NCI-H1105 treated with DMSO at 0.1 percent for 48 hours (cell line): ENCODE data around the gene SLC15A5.

Experiments used
- DNase-seq: peaks from one replicate; lab custom pipeline; 2025; lab: John Stamatoyannopoulos, UW

The SLC15A5 gene

DNA sequence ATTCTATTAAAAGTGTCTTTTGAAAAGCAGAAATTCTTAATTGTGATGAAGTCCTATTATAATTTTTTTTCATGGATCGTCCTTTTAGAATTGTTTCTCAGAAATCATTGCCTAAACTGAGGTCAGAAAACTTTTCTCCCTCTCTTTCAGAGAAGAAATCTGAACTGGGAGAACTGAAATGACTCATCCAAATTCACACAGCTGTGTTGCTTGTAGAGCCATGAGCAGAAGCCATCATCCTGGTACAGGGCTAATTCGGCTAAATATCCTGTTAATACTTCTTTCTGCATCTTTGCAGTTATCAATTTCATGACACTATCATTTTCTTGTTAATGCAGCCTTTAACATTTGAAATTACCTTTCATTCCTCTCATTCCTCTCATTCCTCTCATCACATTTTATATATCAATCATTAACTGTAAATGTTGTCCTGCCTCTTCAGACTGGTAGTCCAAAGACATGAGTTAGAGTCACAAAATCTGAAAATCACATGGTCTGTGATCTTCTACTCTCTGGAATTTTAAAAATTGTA is 15.5 kb downstream of the SLC15A5 start:
- no peak for DNase-seq

DNA sequence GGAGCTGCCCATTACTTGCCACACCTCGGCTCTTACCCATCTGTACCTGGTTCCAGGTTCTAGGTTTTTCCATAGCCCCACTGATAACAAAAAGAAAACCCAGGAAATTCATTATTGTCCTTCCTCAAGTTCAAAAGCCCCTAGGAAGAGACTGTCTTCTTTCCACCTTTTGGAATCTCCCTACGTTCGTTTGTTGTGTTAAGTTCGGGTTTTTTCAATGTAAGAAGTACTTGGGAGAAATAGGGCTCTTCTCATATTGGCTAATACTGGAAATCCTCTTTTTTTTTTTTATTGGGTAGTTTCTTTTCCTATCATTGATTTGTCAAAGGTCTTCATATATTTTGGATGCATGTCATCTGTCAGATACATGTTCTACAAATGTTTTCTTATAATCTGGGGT is 17.3 kb downstream of the SLC15A5 start:
- DNase-seq: no peak

DNA sequence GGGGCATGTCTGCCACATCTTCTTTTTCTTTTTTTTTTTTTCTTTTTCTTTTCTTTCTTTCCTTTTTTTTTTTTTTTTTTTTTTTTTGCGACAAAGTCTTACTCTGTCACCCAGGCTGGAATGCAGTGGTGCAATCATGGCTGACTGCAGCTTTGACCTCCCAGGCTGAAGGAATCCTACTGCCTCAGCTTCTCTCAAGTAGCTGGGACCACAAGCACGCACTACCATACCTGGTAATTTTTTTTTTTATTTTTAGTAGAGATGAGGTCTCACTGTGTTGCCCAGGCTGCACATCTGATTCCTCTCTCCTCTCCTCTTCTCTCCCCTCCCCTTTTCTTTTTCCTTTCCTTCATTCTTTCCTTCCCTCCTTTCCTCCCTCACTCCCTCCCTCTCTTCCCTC is 18.5 kb downstream of the SLC15A5 start:
- no peak for DNase-seq

DNA sequence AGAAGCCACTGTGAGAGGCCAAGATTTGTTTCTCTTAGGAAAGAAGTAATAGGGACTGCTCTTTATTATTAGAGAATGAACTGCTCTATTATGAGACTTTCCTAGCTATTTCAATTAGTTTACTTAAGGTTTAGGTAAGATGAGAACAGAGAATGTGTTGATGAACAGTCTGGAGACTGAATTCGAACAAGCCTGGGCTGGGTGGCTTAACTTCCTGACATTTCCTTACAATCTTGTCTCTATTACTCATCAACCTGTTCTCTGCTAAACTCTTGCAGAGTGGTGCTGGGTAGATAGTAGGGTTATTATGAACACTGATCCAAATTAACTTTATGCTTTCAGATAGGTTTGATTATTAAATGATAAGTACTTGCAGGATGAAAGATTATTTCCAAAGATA is 31.2 kb downstream of the SLC15A5 start:
- DNase-seq: no peak

DNA sequence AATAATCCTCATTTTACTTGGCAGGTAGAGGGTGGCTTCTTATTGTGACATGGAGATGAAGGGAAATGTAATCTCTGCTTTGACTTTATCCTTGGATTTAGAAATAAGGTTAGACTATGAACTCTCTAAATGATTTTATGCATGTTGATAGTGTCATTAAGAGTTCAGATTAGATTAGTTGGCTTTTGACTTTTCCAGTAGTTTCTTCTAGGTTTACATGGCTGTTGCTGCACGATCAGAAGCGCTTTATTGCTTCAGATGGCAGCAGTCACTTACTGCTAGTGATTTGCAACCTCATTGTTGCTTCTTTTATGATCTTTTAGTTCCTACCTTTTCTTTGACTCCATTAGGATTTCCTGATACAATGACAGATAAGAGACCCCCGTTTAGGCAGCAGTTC is 32.3 kb downstream of the SLC15A5 start:
- no peak for DNase-seq

DNA sequence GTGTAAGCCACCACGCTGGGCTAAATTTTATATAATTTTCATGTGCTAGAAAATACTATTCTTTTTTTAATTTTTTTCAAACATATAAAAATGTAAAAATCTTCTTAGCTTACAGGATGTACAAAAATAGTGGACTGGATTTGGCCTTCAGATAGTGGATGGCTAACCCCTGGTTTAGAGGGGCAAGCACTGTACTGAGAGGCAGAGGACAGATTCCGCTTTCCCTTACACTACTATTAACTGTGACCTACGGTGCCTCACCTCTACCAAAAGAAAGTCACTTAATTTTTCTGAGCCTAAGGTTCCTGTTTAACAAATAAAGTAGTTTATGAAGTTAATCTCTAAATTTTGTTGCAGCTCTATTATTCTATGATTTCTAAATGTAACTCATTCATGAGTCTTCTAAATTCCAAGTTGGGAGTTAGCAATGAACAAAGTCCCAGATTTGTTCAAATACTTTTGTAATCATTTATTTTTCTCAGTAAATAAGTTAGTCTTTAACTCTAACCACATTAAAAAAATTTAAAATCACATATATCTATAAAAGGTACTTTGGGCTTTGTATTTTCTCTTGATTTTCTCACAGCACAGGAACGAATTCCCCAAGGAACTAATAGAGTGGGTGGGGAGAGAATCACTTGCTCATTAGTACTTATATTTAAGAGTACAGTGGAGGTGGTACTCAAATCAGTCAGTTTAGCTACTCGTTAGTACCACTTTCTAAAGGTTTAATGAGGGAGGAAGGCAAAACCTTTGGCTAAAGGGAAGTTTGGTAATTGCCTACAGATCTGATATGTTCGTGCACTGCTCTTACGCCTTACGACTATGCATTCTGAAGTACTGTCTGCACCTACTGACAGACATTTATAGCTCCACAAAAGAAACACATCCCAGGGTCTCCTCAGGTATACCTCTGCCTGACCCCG is 33.7 kb downstream of the SLC15A5 start:
- no peak for DNase-seq

DNA sequence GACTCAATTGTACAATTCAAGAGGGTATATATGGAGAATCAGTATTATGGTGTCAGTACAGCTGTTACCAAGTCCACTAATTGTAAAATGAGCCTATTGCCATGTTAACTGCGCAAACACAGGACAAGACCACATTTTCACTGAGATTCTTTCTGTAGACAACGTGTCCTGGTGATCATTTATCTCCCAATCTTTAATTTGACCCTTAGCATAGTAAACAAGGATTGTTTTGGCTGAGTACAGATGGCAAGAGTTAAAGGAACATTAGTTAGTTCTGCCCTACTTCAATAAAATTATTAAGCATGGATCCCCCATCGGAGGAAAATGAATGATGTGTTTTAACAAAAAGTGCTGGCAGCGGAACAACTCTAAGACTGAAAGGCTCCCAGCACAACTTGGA is 36.1 kb downstream of the SLC15A5 start:
- no peak for DNase-seq

DNA sequence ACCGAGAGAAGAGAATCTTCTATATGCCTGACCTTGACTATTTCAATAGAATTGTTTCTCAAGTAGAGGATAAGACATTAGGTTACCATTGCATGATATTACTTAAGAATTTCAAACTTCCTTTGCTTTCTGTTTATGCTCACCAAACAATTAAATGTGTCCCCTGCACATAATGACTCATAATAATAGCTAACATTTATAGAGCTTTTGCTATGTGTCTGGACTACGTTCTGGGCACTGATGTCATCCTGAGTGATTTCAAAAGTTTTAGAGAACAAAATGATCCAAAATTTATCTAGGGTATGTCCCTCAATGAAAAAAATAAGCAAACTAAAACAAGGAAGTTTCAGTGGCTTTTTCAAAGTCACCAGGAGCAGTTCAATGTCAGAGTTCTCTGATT is 38.8 kb downstream of the SLC15A5 start:
- DNase-seq: no peak

DNA sequence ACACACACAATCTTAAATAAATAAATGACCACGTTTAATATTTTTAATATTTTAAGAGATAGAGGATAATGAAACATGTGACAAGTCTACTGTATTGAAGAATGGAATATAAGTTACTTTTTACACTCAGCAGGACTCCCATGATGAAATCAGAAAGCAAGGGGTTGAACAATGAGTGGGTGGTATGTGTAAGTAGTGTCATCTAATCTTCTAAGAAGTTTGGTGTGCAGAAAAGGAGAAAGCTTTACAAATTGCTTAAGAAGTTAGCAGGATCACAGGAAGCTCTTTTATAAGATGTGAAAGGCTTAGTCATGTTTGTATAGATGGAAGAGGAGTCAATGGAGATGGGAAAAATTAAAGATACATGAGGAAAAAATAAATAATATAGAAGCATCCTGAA is 47.8 kb downstream of the SLC15A5 start:
- no peak for DNase-seq

DNA sequence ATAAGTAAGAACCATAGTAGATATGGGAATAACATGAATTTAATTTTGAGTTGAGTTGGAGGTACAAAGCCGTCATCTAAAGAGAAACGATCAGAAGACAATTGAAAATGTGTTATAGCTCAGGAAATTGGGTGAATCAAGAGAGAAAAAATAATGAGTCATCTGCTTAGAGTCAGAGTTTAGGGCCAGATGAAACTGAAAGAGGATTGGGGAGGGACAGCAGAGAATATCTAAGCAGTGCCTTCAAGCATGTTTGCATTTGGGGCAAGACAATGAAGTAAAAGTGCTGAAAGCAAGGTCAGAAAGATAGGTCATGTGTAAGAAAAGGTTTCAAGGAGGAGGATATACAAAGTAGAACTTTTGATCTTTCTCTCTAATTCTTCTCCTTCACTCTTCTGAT is 49.4 kb downstream of the SLC15A5 start:
- no peak for DNase-seq

DNA sequence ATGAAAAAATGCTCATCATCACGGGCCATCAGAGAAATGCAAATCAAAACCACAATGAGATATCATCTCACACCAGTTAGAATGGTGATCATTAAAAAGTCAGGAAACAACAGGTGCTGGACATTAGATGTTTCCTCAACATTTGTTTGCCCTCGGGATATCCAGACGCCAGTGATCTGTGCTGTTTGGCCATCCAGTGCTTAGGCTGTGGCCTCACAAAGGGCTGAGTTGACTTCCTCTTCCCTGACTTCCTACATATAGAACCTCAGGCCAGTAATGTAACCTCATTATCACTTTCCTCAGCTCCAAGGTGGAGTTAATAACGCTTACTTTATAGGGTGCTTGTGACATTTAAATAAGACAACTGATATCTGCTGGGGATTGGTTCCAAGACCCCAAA is 51.8 kb downstream of the SLC15A5 start:
- no peak for DNase-seq

DNA sequence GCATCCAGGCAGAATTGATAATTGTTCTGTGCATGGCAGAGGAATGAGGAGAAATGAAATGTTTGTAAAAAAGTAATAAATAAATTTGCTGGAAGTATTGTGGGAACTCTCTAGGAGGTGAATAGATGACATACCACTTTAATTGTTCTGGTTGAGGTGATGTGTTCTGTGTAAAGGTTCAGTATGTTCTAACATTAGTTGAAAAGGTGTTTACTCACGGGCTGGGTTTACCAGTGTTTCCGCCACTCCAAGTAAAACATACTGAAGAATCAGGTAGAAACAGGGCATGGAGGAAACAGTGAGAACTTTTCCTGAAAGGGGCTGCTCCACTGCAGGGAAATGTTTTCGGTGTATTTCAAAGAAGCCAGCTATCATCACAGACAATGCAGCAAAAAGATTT is 53.3 kb downstream of the SLC15A5 start:
- DNase-seq: no peak

DNA sequence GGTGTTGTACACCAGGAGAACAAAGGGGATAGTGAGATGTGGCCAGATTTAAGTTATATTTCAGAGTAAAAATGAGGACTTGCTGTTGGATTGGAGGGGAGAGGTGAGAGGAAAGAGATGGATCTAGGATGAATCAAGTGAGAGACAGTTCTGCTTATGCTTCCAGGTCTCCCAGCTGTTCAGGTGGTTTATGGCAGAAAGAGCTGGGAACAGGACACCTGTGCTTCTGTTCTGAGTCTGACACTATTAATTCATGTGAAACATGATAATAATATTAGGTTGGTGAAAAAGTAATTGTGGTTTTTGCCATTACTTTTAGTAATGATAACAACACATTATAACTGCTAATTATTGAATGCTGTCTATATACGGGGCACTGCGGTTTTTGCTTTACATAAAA is 55.7 kb downstream of the SLC15A5 start:
- DNase-seq: no peak

DNA sequence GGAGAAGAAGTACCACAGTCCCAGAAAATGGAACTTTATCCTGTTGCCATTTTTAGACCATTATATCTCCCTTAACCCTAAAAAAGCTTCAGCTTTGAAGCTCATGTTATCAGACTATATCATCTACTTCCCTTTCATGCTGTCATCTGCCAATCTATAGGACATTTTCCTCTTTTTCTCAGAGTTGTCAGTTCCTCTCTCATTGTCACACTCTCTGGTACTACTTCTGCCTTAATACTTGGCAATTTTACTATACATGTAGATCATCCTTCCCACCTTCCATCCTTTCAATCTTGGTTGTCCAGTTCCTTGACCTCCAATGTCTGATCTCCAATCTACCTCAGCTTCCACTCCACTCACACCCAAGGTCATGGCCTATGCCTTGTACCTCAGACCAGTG is 57.4 kb downstream of the SLC15A5 start:
- DNase-seq: no peak

DNA sequence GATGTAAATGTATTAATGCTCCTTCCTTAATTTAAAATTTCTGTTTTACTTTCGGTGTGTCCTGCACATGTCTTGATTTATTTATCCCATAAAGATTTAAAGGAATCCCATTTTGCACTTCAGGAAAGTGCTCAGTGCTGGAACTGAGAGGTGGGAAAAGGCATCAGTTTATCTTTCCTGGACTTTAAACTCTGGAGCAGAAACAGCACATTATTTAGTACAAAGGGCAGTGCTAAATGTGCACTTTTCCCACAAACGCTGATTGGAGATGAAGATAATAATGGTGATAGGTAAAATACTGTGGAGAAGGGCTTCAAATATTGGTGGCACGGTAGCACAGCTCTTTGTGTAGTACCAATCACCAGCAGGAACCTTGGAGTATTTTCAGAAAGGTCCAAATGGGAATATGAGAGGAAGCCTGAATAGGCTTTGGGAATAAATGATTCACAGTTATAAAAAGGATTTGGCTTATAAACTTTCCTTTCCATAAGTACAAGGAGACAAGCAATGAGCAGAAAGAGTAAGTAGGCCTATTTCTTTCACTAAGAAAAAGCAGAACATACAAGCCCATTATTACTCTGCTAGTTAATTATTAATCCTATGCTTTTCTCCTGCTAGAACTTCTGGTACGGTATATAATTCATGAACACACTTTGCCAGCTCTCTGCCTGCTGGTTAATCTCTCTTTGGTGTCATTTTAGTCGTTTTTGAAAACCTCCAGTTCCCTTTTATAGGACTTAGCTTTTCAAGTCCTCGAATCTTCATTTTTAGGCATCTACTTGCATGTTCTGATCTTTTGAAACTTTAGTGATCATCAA is 58.3 kb downstream of the SLC15A5 start:
- no peak for DNase-seq

DNA sequence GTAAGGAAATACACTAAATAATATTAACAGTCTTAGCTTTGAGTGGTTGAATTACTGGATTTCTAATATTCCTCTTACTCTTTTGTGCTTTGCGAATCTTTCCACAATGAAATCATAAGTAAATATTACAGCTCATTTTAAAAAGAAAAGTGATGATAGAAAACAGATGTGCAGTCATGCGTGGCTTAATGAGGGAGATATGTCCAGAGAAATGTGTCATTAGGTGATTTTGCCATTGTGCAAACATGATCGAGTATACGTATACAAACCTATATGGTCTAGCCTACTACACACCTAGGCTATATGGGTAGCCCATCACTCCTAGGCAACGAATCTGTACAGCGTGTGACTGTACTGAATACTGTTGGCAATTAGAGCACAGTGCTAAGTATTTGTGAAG is 59.3 kb downstream of the SLC15A5 start:
- no peak for DNase-seq

DNA sequence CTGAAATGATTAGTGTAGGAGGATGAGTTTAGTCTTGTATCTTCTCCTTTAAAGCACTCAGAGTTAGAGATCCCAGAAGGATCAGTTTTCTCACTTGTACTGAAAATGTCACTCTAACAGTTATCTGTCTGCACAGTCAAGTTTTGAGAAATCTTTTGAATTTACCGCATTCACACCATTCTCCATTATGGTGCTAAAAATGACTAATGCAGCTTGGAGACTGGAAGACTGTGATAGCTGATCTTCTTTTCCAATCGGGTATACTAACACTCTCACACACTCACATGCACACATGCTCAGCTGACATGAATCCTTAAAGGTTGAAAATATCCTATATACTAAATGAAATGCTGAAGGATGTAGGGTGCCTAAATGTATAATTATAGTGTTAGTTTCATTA is 65.8 kb downstream of the SLC15A5 start:
- no peak for DNase-seq

DNA sequence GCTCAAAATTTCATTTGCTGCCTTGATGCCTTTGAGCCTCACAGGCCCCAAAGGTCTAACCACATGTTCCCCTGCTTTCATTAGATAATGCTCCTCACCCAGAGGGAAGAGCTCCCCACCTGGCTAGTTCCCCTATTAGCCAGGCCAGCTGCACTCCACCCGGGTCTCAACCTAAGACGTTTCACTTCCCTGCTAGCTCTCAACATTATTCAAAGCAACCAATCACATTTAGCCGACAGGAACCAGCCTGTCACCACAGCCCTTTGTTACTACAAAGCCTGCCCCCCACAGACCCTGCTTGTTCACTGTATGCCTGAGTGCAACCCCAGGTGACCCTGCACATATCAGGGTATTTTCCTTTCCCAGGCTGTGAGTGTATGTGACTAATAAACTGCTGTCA is 78.6 kb downstream of the SLC15A5 start:
- no peak for DNase-seq

DNA sequence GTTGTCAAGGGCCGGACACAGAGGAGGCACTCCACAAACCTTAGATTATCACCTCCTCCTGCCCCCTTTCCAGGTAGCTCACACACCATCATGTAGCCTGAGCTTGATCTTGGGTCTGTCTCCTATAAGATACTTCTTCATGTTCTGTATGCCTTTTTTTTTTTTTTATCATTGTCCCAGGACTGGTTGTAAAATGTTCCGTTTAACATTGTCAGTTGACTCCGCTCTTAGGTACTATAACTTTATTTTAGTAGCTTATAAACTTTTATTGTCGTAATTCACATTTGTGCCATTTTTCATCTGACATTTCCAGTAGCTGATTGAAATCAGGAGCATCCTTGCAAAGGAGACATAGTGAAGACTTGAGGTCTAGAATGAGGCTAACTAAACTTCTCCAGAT is 79.9 kb downstream of the SLC15A5 start:
- no peak for DNase-seq

DNA sequence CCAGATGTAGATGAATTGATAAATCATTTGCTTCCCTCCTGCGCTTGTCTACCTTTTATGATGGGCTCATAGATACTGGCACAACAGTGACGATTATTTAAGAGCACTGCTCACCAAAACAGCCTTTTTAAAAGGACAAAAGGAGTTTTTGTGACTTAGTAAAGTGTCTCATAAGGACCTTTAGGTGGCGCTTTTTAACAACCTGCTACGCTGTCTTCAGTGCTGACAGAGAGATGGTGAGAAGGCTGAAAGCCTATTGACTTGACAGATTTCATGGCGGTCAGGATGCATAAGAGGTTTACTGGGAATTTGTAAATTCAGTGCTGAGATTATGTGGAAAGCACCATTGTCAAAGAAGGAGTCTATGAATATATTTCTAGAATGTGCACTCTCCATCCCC is 87.6 kb downstream of the SLC15A5 start:
- DNase-seq: peak; percentile 30

DNA sequence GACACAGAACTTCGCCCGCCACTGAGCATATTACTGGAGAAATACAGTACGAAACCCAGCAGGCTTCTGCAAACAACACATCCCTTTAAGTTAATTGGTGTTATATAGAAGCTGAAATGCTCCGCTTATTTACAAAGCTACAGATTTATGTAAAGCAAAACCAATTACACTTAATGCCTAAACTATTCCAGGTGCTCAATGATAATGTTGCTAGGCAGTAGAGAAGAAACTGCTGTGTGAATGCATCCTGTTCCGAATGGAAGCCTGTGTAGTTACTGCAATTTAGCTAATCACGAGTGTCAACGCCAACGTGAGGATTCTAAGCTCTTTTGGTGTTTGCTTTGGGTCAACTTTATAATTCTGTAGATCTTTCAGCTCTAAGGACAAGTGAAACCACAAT is 89.8 kb downstream of the SLC15A5 start:
- DNase-seq: peak; percentile 95

DNA sequence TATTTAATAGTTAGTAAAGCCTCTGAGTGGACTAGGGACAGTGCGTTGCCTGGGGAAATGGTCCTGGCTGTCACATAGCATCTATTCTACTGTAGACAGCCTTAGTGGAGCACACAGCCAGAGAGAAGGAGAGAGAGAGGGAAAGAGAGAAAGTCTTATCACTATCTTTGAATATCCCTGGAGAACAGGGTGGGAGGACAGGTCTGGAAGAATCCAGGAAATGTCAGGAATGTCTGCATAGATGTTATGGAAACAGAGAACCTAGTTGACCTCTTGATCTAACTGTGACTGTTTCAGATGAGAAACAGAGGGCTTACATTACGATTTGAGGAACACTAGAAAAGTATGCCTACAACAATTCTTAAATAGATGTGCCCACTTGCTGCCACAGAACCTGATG is 92.8 kb downstream of the SLC15A5 start:
- DNase-seq: no peak

DNA sequence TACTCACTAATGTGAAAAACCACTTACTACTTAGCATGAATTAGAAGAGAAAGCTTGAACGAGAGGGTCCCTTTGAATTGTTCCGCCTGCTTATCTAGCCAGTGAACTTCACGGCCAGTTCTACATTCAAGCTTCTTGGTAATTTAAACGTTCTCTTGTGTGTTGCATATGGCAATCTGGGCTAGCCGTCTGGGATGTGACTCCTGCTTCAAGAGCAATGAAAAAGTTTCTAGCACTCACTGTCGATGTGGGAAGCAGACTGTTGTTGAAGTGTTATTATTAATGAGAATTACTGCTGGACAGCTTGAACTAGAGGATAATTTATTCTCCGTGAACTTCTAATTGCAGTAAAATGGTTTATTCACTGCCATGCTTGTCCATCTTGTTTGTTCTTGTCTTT is 93.9 kb downstream of the SLC15A5 start:
- no peak for DNase-seq
